H1 (cell line): ENCODE data around the gene JAK2. TPM values are rescaled to one million over a fixed set of nuclear protein-coding genes. Genes with fewer than 3 reads are reported as not detected.

Source experiments
- CTCF ChIA-PET: fragments of 300-600 bp; sonication (Branson Sonifier 250); formaldehyde crosslinking; loops from one replicate; lab custom pipeline; 2021; ENCODE audit not compliant: partially characterized antibody; lab: Charles Lee
- POLR2A ChIA-PET: fragments of 300-600 bp; sonication (Branson Sonifier 250); formaldehyde crosslinking; loops from one replicate; lab custom pipeline; 2021; ENCODE audit warnings: inconsistent platforms; ENCODE audit not compliant: partially characterized antibody; lab: Charles Lee
- DNase-seq, 2 experiments: peaks; one replicate each; pipeline versions ENCODE4 v3.0.0 to v3.0.0-alpha.2; 2010 to 2022; ENCODE audit warnings: low spot score in 2 of 2, low read depth in 1 of 2, mixed read lengths in 1 of 2
- FAIRE-seq: peaks from 2 replicates; lab custom pipeline; 2011; peaks lifted over from hg19 to GRCh38; lab: Jason Lieb, UNC
- H2AFZ ChIP-seq: 2 replicates; pipeline ENCODE4 v1.8.1; 2012; ENCODE audit warnings: low read length, inconsistent platforms
- H2AK5ac ChIP-seq: 2 replicates; pipeline ENCODE4 v1.6.1; 2013; ENCODE audit warnings: low read depth, low read length
- H2BK120ac ChIP-seq: replicated peaks from 2 replicates; pipeline ENCODE3; 2013; ENCODE audit warnings: low read depth, low read length, inconsistent platforms
- H2BK12ac ChIP-seq: 2 replicates; pipeline ENCODE4 v1.6.1; 2013; ENCODE audit warnings: low read depth, low read length
- H2BK15ac ChIP-seq: 2 replicates; pipeline ENCODE4 v1.6.1; 2013; ENCODE audit warnings: low read length
- H2BK20ac ChIP-seq: 2 replicates; pipeline ENCODE4 v1.6.1; 2013; ENCODE audit warnings: low read length
- H2BK5ac ChIP-seq: 2 replicates; pipeline ENCODE4 v1.6.1; 2013; ENCODE audit warnings: low read depth, low read length
- H3K14ac ChIP-seq: 2 replicates; pipeline ENCODE4 v1.6.1; 2013; ENCODE audit warnings: inconsistent platforms; ENCODE audit not compliant: insufficient read length
- H3K18ac ChIP-seq: 2 replicates; pipeline ENCODE4 v1.6.1; 2013; ENCODE audit warnings: low read length; ENCODE audit errors: extremely low read depth
- H3K23ac ChIP-seq: 2 replicates; pipeline ENCODE4 v1.6.1; 2013; ENCODE audit warnings: inconsistent platforms; ENCODE audit not compliant: insufficient read length
- H3K23me2 ChIP-seq: 2 replicates; pipeline ENCODE4 v1.6.1; 2013; ENCODE audit warnings: low read depth, low read length
- H3K27ac ChIP-seq: 2 replicates; pipeline ENCODE4 v1.6.1; 2011; ENCODE audit warnings: low read depth, low read length, inconsistent platforms
- H3K27me3 ChIP-seq, 4 experiments: replicated peaks in 1 of 4; 1 replicate in 1 of 4; 2 replicates in 3 of 4; pipeline versions ENCODE4 v1.6.1 to v1.8.1; 2011 to 2013; ENCODE audit warnings: low read length in 3 of 4, mild to moderate bottlenecking in 3 of 4, inconsistent platforms in 2 of 4, mixed read lengths in 2 of 4, moderate library complexity in 1 of 4; ENCODE audit not compliant: control insufficient read depth in 3 of 4, insufficient read depth in 3 of 4; ENCODE audit errors: extremely low read depth in 1 of 4
- H3K36me3 ChIP-seq, 4 experiments: 2 replicates each; pipeline versions ENCODE4 v1.6.1 to v1.8.1; 2011 to 2013; ENCODE audit warnings: mild to moderate bottlenecking in 4 of 4, low read length in 3 of 4, moderate library complexity in 2 of 4, control low read depth in 1 of 4, inconsistent platforms in 1 of 4; ENCODE audit not compliant: insufficient read depth in 4 of 4, control insufficient read depth in 2 of 4
- H3K4ac ChIP-seq: replicated peaks from 2 replicates; pipeline ENCODE3; 2013; ENCODE audit warnings: low read length, low read depth, mixed read lengths, inconsistent platforms; ENCODE audit not compliant: insufficient read length
- H3K4me1 ChIP-seq, 4 experiments: replicated peaks in 1 of 4; 1 replicate in 1 of 4; 2 replicates in 3 of 4; pipeline versions ENCODE4 v1.6.1 to v1.8.1; 2011 to 2013; ENCODE audit warnings: low read length in 3 of 4, inconsistent platforms in 2 of 4, mixed read lengths in 1 of 4; ENCODE audit not compliant: insufficient read depth in 4 of 4, control insufficient read depth in 3 of 4
- H3K4me2 ChIP-seq, 2 experiments: 2 replicates each; pipeline versions ENCODE4 v1.6.1 to v1.8.1; 2011 to 2013; ENCODE audit warnings: low read depth in 2 of 2, low read length in 2 of 2, control low read depth in 1 of 2, inconsistent platforms in 1 of 2, mild to moderate bottlenecking in 1 of 2; ENCODE audit not compliant: insufficient read depth in 1 of 2
- H3K4me3 ChIP-seq, 4 experiments: fragments of 200-600, 300-600 bp in 1 of 4; sonication (generic), shearing (Covaris generic), sonication (Bioruptor Twin) in 1 of 4; 2 replicates each; pipeline versions ENCODE4 v1.5.1 to v1.8.1; 2011 to 2016; ENCODE audit warnings: low read length in 4 of 4, low read depth in 3 of 4, control low read depth in 2 of 4, inconsistent platforms in 2 of 4, mild to moderate bottlenecking in 2 of 4, mixed read lengths in 1 of 4, moderate library complexity in 1 of 4; ENCODE audit not compliant: insufficient read depth in 2 of 4; ENCODE audit errors: extremely low read depth in 1 of 4
- H3K56ac ChIP-seq: replicated peaks from 2 replicates; pipeline ENCODE3; 2013; ENCODE audit warnings: low read depth, mild to moderate bottlenecking, mixed read lengths, low read length, inconsistent platforms; ENCODE audit not compliant: insufficient read length
- H3K79me1 ChIP-seq: 2 replicates; pipeline ENCODE4 v1.6.1; 2013; ENCODE audit warnings: low read depth, low read length, control low read depth
- H3K79me2 ChIP-seq, 2 experiments: 2 replicates each; pipeline versions ENCODE4 v1.6.1 to v1.8.1; 2012 to 2013; ENCODE audit warnings: low read length in 2 of 2, mild to moderate bottlenecking in 2 of 2, inconsistent platforms in 1 of 2; ENCODE audit not compliant: insufficient read depth in 2 of 2, control insufficient read depth in 1 of 2
- H3K9ac ChIP-seq, 4 experiments: replicated peaks in 1 of 4; 1 replicate in 1 of 4; 2 replicates in 3 of 4; pipeline versions ENCODE4 v1.6.1 to v1.8.1; 2011 to 2013; ENCODE audit warnings: low read depth in 3 of 4, low read length in 3 of 4, control low read depth in 2 of 4, mild to moderate bottlenecking in 2 of 4, moderate library complexity in 2 of 4, inconsistent platforms in 1 of 4; ENCODE audit errors: extremely low read depth in 1 of 4
- H3K9me3 ChIP-seq, 2 experiments: 2 replicates each; pipeline versions ENCODE4 v1.6.1 to v1.8.1; 2012 to 2013; ENCODE audit warnings: mild to moderate bottlenecking in 2 of 2, moderate library complexity in 2 of 2, control low read depth in 1 of 2, inconsistent platforms in 1 of 2, low read depth in 1 of 2, low read length in 1 of 2, mixed read lengths in 1 of 2; ENCODE audit not compliant: insufficient read depth in 2 of 2
- H4K20me1 ChIP-seq, 2 experiments: replicated peaks in 1 of 2; 2 replicates each; pipeline versions ENCODE3 to v1.8.1; 2011 to 2013; ENCODE audit warnings: inconsistent platforms in 2 of 2, low read length in 2 of 2, mild to moderate bottlenecking in 1 of 2; ENCODE audit not compliant: insufficient read depth in 2 of 2, control insufficient read depth in 1 of 2
- H4K5ac ChIP-seq: 2 replicates; pipeline ENCODE4 v1.6.1; 2013; ENCODE audit warnings: low read length, low read depth, mixed read lengths, inconsistent platforms; ENCODE audit not compliant: insufficient read length
- H4K8ac ChIP-seq: 2 replicates; pipeline ENCODE4 v1.8.0; 2013; ENCODE audit warnings: mild to moderate bottlenecking, moderate library complexity, low read length, inconsistent platforms; ENCODE audit not compliant: insufficient read depth; ENCODE audit errors: extremely low read depth
- H4K91ac ChIP-seq: replicated peaks from 2 replicates; pipeline ENCODE3; 2013; ENCODE audit warnings: low read length, mixed read lengths, inconsistent platforms; ENCODE audit not compliant: insufficient read length
- ASH2L ChIP-seq: fragments of 200-600, 300-600 bp; sonication (generic); IDR thresholded peaks from one replicate; pipeline ENCODE4 v1.7.1; 2017; ENCODE audit warnings: low read length
- BRCA1 ChIP-seq: IDR thresholded peaks from 2 replicates; pipeline ENCODE4 v1.6.1; 2012; ENCODE audit warnings: low read depth, low read length, improper control_type of control experiment
- CBX5 ChIP-seq: fragments of 300-800, 300-1000 bp; sonication (generic); IDR thresholded peaks from 2 replicates; pipeline ENCODE4 v1.7.1; 2016; ENCODE audit warnings: antibody characterized with exemption, low read length, low read depth
- CTBP2 ChIP-seq: IDR thresholded peaks from 2 replicates; pipeline ENCODE4 v1.7.0; 2011; ENCODE audit warnings: borderline replicate concordance, mild to moderate bottlenecking, moderate library complexity, mixed read lengths, low read length; ENCODE audit not compliant: insufficient read depth, insufficient read length
- HDAC2 ChIP-seq, 2 experiments: fragments of 300-600 bp in 1 of 2; sonication (generic) in 1 of 2; IDR thresholded peaks; 2 replicates each; pipeline ENCODE4 v1.6.1; 2011 to 2012; ENCODE audit warnings: low read depth in 2 of 2, low read length in 2 of 2, mild to moderate bottlenecking in 2 of 2, moderate library complexity in 2 of 2, borderline replicate concordance in 1 of 2, inconsistent platforms in 1 of 2
- JUND ChIP-seq: IDR thresholded peaks from 2 replicates; pipeline ENCODE4 v1.6.1; 2011; ENCODE audit warnings: mild to moderate bottlenecking, improper control_type of control experiment, low read length
- KDM5A ChIP-seq: fragments of 200-600 bp; IDR thresholded peaks from 2 replicates; pipeline ENCODE4 v1.7.1; 2012; ENCODE audit warnings: mild to moderate bottlenecking, low read length, inconsistent platforms, mixed read lengths
- POU5F1 ChIP-seq: IDR thresholded peaks from 2 replicates; pipeline ENCODE4 v1.6.1; 2011; ENCODE audit warnings: low read depth, mild to moderate bottlenecking, low read length, moderate library complexity
- RFX5 ChIP-seq: IDR thresholded peaks from 2 replicates; pipeline ENCODE4 v1.6.1; 2011; ENCODE audit warnings: low read depth, low read length, improper control_type of control experiment, borderline replicate concordance
- RNF2 ChIP-seq: fragments of 200-900, 300-1000 bp; sonication (generic); IDR thresholded peaks from 2 replicates; pipeline ENCODE4 v1.7.1; 2016; ENCODE audit warnings: borderline replicate concordance, low read depth, mild to moderate bottlenecking, antibody characterized with exemption, low read length; ENCODE audit not compliant: poor library complexity, severe bottlenecking; ENCODE audit errors: missing control alignments
- TAF1 ChIP-seq: IDR thresholded peaks from 2 replicates; pipeline ENCODE4 v1.6.1; 2011; ENCODE audit warnings: mild to moderate bottlenecking, low read depth, low read length
- WGBS, 2 experiments: shearing (Covaris generic) in 1 of 2; methylation state at CpG; one replicate each; pipeline versions ENCODE4 v1.1.6 to v1.1.7; 2013 to 2015; ENCODE audit warnings: low lambda C conversion rate in 2 of 2, mixed read lengths in 2 of 2, inconsistent platforms in 1 of 2, low coverage in 1 of 2, missing lambda C conversion rate in 1 of 2; ENCODE audit not compliant: insufficient replicate concordance in 2 of 2, insufficient coverage in 1 of 2, insufficient read length in 1 of 2; ENCODE audit errors: extremely low coverage in 1 of 2, missing lambda C conversion rate in 1 of 2; 5-methylcytosine and 5-hydroxymethylcytosine counted together
- polyA plus RNA-seq, 7 experiments: library from polyadenylated mRNA; depleted of rRNA in 3 of 7; stranded (reverse) in 5 of 7; unstranded in 2 of 7; fragments of >200 nt in 5 of 7; fragments of 200-250 nt in 2 of 7; gene quantifications; 1 replicate in 5 of 7; 2 replicates in 1 of 7; 4 replicates in 1 of 7; pipeline versions ENCODE4 v1.2.1 to v1.2.3, GENCODE V29; 2011 to 2013; ENCODE audit warnings: missing spikeins in 2 of 7, mixed read lengths in 2 of 7
- total RNA-seq: library from RNA; stranded (reverse); fragmentation: NEBNext Ultra II Directional; extraction: Animal tissue kit (Norgen Biotek cat#: 25700); gene quantifications from 2 replicates; pipeline ENCODE4 v1.2.1, GENCODE V29; 2021
- TF ChIP-seq, protein P1 (sequence below): IDR thresholded peaks from 2 replicates; pipeline ENCODE4 v1.6.1; 2012; ENCODE audit warnings: inconsistent platforms

JAK2 gene
- total and polyA plus RNA-seq, 2 of the 8 experiments (the other 6 are each of a cell fraction or from before 2014, with no cell fraction given) = 0.50 to 2.1 TPM

DNA sequence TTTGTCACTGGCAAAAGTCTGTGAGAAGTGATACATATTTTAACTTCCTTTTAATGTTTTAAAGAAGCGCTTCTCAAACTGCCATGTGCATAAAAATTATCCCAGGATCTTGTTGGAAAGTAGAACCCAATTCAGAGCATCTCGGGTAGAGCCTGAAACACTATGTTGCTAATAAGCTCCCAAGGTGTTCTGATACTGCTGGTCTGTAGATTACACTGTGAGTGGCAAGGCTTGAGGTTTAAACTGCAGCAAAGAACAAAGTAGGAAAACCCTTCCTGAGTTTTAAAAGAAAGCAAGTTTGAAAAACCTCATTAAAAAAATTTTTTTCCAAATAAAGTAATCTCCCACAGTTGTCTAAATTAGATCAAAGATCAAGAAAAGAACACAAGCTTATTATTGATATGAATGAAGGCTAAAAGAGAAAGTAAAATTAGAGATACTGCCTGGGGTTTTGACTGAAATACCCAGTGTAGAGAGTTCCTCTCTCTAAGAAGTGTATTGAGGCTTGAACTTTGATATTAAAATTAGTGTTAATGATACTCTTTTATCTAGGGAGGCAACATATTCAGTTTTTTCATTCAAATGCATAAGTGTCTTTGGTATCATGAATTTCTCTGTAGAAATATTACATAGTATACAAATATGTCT, 19.8 kb upstream of the JAK2 start:
- Histone ChIP-seq H4K20me1 (no peaks in the 10 kb centered on the region), H3K9me3 (no peaks in the 10 kb centered on the region), H2BK15ac (no peak overlapping the region), H4K8ac (no peak overlapping the region), H3K18ac (no peak overlapping the region), H2AFZ (no peak overlapping the region), H2BK20ac (no peak overlapping the region), H3K14ac (no peak overlapping the region), H3K4me3 (no peak overlapping the region), H2BK5ac (no peak overlapping the region), H2AK5ac (no peak overlapping the region), H3K79me1 (no peaks in the 10 kb centered on the region), H3K27ac (no peak overlapping the region), H3K23ac (no peak overlapping the region), H2BK120ac (no peak overlapping the region), H2BK12ac (no peak overlapping the region), H3K27me3 (no peaks in the 10 kb centered on the region), H3K56ac (no peak overlapping the region), H3K36me3 (no peaks in the 10 kb centered on the region), H3K9ac (no peak overlapping the region), H3K4ac (no peak overlapping the region), H3K79me2 (no peaks in the 10 kb centered on the region), H3K4me1 (no peaks in the 10 kb centered on the region), H3K4me2 (no peak overlapping the region), H3K23me2 (no peaks in the 10 kb centered on the region), H4K91ac (no peak overlapping the region), H4K5ac (no peak overlapping the region)
- no peak for FAIRE-seq
- ChIA-PET POLR2A (no interaction called here), CTCF (interaction anchor here (1.3 kb wide), 1 partner anchor 206 kb away, joined by 3 read pairs; no protein-coding TSS in a partner anchor)
- WGBS, 2 experiments = 76% methylated on average over 2 of the region's 2 CpGs; no CpG with 5 or more reads in 1 of the 2 experiments
- DNase-seq = no peak
- TF ChIP-seq KDM5A = no peak
- TF ChIP-seq TAF1 = no peak
- TF ChIP-seq JUND = no peak
- TF ChIP-seq HDAC2 (IDR thresholded peaks at IDR 0.05; ENCODE audit: borderline replicate concordance in 1 of 2, low read depth in 2 of 2, low read length in 2 of 2) = no peak
- no peak for TF ChIP-seq RFX5
- TF ChIP-seq CBX5 = no peak
- no peak for TF ChIP-seq BRCA1
- TF ChIP-seq RNF2 = no peak
- TF ChIP-seq CTBP2 = no peak
- TF ChIP-seq ASH2L = no peak
- TF ChIP-seq, protein P1, sequence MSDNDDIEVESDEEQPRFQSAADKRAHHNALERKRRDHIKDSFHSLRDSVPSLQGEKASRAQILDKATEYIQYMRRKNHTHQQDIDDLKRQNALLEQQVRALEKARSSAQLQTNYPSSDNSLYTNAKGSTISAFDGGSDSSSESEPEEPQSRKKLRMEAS = no peak
- no peak for TF ChIP-seq POU5F1
